ENCODE measurements around the gene B4GALNT1. TPM values are rescaled to one million over a fixed set of nuclear protein-coding genes. Genes with fewer than 3 reads are reported as not detected.

Gene B4GALNT1
- total RNA-seq, 1 donor from 2014 or later = 11.1 TPM

GRCh38 chr12:57611827-57612710, 20.9 kb downstream of the B4GALNT1 start:
- intact Hi-C loops (cut with DNase I) = no loop called here
- DNase-seq (ENCODE audit: low spot score) = no peak

DNA sequence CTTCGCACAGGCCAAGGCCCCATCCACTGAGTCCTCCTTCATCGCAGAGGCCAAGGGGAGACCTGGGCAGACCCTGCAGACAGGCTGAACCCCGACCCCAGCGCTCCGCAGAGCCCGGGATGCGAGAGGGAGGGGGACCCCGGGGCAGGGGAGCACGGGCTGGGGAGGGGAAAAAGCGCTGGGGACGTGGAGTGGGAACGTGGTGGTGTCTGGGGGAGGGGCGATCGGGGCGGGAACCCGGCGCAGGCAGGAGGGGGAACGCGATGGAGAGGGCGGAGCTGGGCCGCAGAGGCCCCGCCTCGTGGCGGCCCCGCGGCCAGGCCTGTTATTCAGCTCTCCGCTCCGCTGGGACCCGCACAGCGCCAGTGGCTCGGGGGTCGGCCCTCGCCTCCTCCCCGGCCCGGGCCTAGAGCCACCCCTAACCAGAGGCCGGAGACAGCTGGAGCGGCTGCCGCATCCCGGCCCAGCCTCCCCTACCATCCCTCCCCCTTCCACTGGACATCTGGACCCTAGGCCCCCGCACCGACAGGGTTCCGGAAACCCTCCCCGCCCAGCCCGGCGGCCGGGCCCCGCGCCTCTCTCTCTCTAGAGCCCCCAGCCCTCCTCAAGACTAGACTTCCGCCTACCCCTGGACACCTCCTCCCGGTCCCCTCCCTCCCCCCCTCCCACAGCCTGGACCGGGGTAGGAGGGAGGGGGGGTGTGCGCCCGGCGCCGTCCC, 21.7 kb downstream of the B4GALNT1 start, which contains the start of gene ARHGEF25:
Gene ARHGEF25 (plus strand): TSS at position 328 of the 719 bp plus-strand sequence. CDS start 460 bp downstream, outside the sequence.
- intact Hi-C loops (cut with DNase I) = no loop called here
- peak; percentile 86 for DNase-seq (ENCODE audit: low spot score)

GRCh38 chr12:57610554-57611107, 22.4 kb downstream of the B4GALNT1 start:
- intact Hi-C loops (cut with DNase I) = no loop called here

DNA sequence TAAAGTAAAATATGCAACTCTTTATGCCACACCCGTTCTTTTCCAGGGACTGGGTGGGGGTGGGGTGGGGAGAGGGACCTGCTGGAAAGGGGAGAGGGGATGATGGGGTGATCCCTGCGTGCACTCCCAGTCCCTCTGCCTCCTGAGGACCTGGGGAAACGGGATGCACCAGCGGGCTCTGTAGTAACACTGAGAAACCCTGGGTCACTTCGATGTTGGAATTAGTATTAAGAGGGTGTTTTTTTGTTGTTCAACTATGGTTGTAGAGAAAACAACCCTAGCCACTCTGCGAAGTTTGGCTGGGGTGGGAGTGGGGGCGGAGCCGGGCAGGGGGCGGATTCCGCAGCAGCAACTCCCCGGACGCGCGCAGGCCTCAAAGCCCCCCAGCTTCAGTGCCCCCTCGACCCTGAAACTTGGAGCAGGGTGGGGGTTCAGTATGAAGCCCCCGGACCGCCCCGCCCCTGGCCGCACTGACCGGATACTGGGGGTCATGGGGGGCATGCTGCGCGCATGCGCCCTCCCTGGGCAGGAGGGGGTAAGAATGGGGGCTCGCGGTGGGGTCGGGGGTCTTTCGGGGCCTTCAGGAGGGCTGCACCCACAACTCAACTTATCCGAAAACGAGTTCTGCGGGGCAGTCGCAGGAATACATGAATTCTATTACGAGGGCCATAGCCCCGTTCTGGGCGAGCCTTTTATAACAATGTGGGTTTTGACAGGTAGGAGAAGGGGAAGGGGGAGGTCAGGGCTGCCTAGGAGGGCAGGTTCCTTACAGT, 23.0 kb downstream of the B4GALNT1 start:
- peak; percentile 74 for DNase-seq (ENCODE audit: low spot score)
- intact Hi-C loops (cut with DNase I) = no loop called here

More at GRCh38 chr12:57610554-57611107, 22.4 kb downstream of the B4GALNT1 start:
- DNase-seq (ENCODE audit: low spot score) = peak; percentile 76

- DNase-seq (ENCODE audit: low spot score) = no peak
These were observed 23.8 kb downstream of the B4GALNT1 start for GRCh38 chr12:57609101-57609780.

DNA sequence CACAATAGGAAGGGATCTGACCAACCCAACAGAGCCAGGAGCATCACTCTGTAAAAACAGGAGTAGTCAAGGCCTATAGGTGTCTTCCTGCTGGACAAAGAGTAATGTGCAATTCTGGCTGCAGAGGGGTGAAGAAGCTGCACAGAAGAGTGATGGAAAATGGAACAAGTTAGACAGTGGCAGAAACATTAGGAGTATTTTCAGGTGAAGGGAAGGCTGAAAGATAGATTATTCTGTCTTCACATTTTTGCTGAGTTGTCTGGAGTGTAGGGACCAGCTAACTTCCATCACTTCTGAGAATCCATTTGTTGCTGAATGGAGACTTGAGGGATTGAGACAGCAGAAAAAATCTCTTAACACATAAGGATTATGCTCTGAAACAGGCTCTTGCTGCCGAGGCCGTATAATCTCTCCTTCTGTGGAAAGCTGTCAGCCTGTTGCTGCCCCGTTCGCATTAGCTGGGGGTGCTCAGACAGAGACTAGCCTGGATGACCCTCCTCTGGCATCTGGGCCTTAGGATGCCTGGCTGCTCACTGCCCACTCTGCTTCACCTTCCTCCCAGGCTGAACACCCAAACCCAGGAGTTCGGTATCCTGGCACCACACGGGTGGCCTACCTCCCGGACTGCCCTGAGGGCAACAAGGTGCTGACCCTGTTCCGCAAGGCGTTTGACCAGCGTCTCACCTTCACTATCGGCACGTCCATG, 24.9 kb downstream of the B4GALNT1 start:
- DNase-seq (ENCODE audit: low spot score) = no peak

More at GRCh38 chr12:57609101-57609780, 23.8 kb downstream of the B4GALNT1 start:
- intact Hi-C loops (cut with DNase I) = no loop called here

GRCh38 chr12:57606821-57607220, 26.2 kb downstream of the B4GALNT1 start:
- intact Hi-C loops (cut with DNase I) = no loop called here
- no peak for DNase-seq (ENCODE audit: low spot score)

More for the DNA sequence above, 24.9 kb downstream of the B4GALNT1 start:
- intact Hi-C loops (cut with DNase I) = no loop called here

- no peak for DNase-seq (ENCODE audit: low spot score)
- intact Hi-C loops (cut with DNase I) = no loop called here
These were observed 26.6 kb downstream of the B4GALNT1 start for GRCh38 chr12:57606399-57606798.

DNA sequence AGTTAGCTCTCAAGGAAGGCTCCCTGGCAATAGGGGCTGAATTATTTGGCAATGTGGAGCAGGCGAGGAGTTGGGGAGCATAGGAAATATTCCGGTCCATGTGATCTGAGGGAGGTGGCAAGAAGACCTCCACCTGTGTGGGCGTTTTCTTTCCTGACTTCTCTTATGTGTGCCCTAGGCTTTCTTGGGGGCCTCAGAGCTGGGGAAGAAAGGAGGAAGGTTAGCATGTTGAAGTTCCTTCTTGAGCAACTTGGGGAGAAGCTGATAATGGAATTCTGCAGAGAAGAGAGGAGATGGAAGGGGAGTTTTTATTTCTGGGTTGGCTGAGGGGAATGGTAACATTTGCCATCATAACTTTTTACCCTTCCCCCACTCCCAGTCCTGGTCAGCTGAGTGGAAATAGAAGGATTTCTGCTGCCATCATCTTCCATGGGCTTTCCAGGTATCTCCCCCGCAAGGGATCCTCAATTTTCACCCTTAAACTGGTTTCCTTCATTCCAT, 27.1 kb downstream of the B4GALNT1 start:
- no peak for DNase-seq (ENCODE audit: low spot score)
- intact Hi-C loops (cut with DNase I) = no loop called here

DNA sequence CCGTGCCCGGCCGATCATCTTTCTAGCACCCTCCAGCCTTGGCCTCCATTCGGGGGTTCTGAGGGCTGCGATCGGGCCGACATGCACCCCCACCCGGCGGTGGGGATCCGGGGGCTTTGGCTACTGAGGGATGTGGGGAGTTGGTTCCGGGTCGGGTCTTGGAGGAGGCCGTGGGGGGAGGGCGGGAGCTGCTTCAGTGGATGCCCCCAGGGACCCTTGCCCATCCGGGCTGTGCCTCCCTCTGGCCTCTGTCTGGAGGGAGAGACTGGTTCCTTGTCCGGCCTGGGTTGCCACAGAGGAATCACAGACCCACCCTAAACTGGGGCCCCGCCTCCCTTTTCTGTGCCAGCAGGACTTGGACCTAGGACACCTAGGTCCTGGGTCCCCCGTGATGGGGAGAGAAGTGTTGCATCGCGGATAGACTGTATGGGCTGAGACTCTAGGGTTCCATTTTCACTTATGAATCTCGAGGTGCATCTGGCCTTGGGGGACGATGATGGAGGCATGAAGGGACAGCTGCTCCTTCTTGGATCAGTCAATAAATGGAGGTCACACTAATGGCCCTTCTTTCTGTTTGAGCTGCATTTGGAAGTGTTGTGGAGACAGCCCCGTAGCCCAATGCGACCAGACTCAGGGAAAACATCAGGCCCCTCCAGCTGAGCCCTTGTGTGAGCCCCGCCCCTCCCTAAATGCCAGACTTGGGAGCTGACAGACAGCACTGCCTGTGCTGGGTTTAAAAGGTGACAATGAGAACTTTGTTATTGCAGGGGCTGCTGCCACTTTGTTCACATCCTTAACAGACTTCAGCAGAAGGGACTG, 27.8 kb downstream of the B4GALNT1 start:
- intact Hi-C loops (cut with DNase I) = no loop called here
- no peak for DNase-seq (ENCODE audit: low spot score)

- no peak for DNase-seq (ENCODE audit: low spot score)
- intact Hi-C loops (cut with DNase I) = no loop called here
These were observed 28.5 kb downstream of the B4GALNT1 start, which contains the start of gene DTX3 for GRCh38 chr12:57604454-57604991. Gene DTX3 (plus strand): TSS chr12:57604824. CDS start chr12:57606518, 1,694 bp downstream.

- DNase-seq (ENCODE audit: low spot score) = no peak
These were observed 29.1 kb downstream of the B4GALNT1 start for GRCh38 chr12:57603815-57604453.

GRCh38 chr12:57603324-57603723, 29.7 kb downstream of the B4GALNT1 start:
- no peak for DNase-seq (ENCODE audit: low spot score)
- intact Hi-C loops (cut with DNase I) = no loop called here

More at GRCh38 chr12:57603815-57604453, 29.1 kb downstream of the B4GALNT1 start:
- intact Hi-C loops (cut with DNase I) = no loop called here

GRCh38 chr12:57602544-57602943, 30.5 kb downstream of the B4GALNT1 start:
- DNase-seq (ENCODE audit: low spot score) = no peak
- intact Hi-C loops (cut with DNase I) = no loop called here

GRCh38 chr12:57600395-57600794, 32.6 kb downstream of the B4GALNT1 start:
- no peak for DNase-seq (ENCODE audit: low spot score)
- intact Hi-C loops (cut with DNase I) = no loop called here

- DNase-seq (ENCODE audit: low spot score) = no peak
- intact Hi-C loops (cut with DNase I) = no loop called here
These were observed 39.8 kb downstream of the B4GALNT1 start for GRCh38 chr12:57593187-57593586.
